ENCODE data around the gene TLN1. TPM values are rescaled to one million over a fixed set of nuclear protein-coding genes. Genes with fewer than 3 reads are reported as not detected.

TLN1 gene
- total and polyA plus RNA-seq, 8 donors = 53.2 to 399 (median 174) TPM

DNA sequence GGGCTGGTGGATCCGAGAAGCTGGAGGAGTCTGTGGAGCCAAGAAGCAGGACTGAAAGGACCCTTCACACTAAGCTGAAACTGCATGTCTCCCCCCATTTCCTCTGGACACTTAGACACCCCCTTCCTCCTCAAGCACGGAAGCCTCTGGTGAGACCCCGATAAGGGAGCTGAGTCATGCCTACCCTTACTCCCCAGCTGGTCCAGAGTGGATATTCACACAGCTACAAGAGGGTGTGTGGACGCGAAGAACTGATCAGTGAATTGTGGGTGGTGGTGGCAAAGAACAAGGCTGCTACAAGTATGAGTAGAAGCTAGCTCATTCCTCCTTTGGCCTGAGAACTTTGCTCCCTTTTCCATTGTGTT, 4.3 kb downstream of the TLN1 start:
- peak overlapping the region; percentile 8 to 100 (median 98) for H3K27ac ChIP-seq
- H3K27me3 ChIP-seq = no peaks in the 10 kb centered on the region
- intact Hi-C loops (cut with DNase I; ENCODE audit: low total_unique reads) = no loop called here
- peak overlapping the region; percentile 53 to 88 (median 77) for H3K4me3 ChIP-seq
- no peak for TF ChIP-seq POLR2A (IDR thresholded peaks at IDR 0.05)
- TF ChIP-seq, protein P1, sequence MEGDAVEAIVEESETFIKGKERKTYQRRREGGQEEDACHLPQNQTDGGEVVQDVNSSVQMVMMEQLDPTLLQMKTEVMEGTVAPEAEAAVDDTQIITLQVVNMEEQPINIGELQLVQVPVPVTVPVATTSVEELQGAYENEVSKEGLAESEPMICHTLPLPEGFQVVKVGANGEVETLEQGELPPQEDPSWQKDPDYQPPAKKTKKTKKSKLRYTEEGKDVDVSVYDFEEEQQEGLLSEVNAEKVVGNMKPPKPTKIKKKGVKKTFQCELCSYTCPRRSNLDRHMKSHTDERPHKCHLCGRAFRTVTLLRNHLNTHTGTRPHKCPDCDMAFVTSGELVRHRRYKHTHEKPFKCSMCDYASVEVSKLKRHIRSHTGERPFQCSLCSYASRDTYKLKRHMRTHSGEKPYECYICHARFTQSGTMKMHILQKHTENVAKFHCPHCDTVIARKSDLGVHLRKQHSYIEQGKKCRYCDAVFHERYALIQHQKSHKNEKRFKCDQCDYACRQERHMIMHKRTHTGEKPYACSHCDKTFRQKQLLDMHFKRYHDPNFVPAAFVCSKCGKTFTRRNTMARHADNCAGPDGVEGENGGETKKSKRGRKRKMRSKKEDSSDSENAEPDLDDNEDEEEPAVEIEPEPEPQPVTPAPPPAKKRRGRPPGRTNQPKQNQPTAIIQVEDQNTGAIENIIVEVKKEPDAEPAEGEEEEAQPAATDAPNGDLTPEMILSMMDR (IDR thresholded peaks at IDR 0.05) = no peak
- TF ChIP-seq POLR2AphosphoS5 (IDR thresholded peaks at IDR 0.05) = no peak
- no peak for TF ChIP-seq EP300 (IDR thresholded peaks at IDR 0.05)
- H3K36me3 ChIP-seq = peaks cover 31 to 40% (median 36%) of the 10 kb centered on the region in 4 donors
- peaks cover 45 to 63% (median 55%) of the 10 kb centered on the region in 4 donors for H3K4me1 ChIP-seq
- WGBS, 5 donors = 18 to 59% (median 45%) methylated on average over 5 of the region's 5 CpGs
- DNase-seq = peak in 1 of 2 donors; percentile 20
- no peaks in the 10 kb centered on the region for H3K9me3 ChIP-seq

DNA sequence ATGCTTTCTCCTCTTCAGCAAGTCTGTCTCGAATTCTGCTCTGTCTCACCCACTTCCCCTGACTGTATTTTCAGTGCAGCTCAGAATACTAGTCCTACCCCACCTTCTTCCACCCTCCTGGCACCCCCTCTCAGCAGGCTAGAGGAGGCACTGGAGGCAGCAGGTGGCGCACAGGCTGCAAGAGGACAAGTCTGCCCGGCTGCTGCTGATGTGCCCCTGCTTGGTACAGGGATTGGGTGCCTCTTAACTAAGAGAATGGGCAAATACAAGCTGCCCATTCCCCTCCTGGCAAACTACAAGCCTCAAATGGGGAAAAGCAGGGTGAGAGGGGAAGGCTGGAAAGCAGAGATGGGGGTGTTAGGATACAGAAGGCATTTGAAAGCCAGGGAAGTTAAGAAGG, 5.1 kb downstream of the TLN1 start:
- TF ChIP-seq, protein P1 (IDR thresholded peaks at IDR 0.05) = no peak
- TF ChIP-seq POLR2AphosphoS5 (IDR thresholded peaks at IDR 0.05) (no peak), POLR2A (IDR thresholded peaks at IDR 0.05) (no peak), EP300 (IDR thresholded peaks at IDR 0.05) (no peak)
- peak overlapping the region; percentile 53 to 88 (median 77) for H3K4me3 ChIP-seq
- no peaks in the 10 kb centered on the region for H3K9me3 ChIP-seq
- H3K36me3 ChIP-seq = peaks cover 38 to 48% (median 43%) of the 10 kb centered on the region in 4 donors
- H3K27ac ChIP-seq = peak overlapping the region in 4 of 5 donors; percentile 98 to 100 (median 98)
- no peaks in the 10 kb centered on the region for H3K27me3 ChIP-seq
- WGBS, 5 donors = 31 to 45% (median 41%) methylated on average over 3 of the region's 3 CpGs
- intact Hi-C loops (cut with DNase I; ENCODE audit: low total_unique reads) = no loop called here
- DNase-seq = peak in 1 of 2 donors; percentile 79
- H3K4me1 ChIP-seq = peaks cover 45 to 63% (median 55%) of the 10 kb centered on the region in 4 donors

DNA sequence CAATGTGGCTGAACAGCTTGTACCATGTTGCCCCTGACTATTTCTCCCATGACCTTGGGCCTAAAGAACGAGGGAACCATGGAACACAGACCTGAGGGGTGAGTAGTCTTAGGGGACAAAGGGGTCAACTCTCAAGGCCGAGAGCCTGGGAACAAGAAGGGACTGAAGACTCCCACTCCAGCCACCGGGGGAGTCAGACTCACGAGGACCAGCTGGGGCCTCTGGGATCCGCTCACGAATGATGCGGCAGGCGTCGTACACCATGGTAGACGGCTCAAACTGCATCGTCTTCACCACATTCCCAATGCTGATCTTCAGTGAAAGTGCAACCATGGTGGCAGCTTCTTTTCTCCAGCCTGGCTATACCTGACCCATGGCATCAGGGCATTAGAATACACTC, 6.6 kb downstream of the TLN1 start:
- H3K4me1 ChIP-seq = peaks cover 34 to 53% (median 45%) of the 10 kb centered on the region in 4 donors
- no peak for DNase-seq
- peak overlapping the region in 3 of 5 donors; percentile 39 to 100 (median 98) for H3K27ac ChIP-seq
- 93% methylated on average over 11 of the region's 11 CpGs for WGBS, 5 donors
- no peaks in the 10 kb centered on the region for H3K27me3 ChIP-seq
- intact Hi-C loops (cut with DNase I; ENCODE audit: low total_unique reads) = no loop called here
- TF ChIP-seq EP300 (IDR thresholded peaks at IDR 0.05) (no peak), POLR2A (IDR thresholded peaks at IDR 0.05) (no peak), POLR2AphosphoS5 (IDR thresholded peaks at IDR 0.05) (no peak)
- TF ChIP-seq, protein P1 (IDR thresholded peaks at IDR 0.05) = no peak
- H3K4me3 ChIP-seq = no peak overlapping the region
- H3K9me3 ChIP-seq = no peaks in the 10 kb centered on the region
- peaks cover 54 to 63% (median 59%) of the 10 kb centered on the region in 4 donors for H3K36me3 ChIP-seq

DNA sequence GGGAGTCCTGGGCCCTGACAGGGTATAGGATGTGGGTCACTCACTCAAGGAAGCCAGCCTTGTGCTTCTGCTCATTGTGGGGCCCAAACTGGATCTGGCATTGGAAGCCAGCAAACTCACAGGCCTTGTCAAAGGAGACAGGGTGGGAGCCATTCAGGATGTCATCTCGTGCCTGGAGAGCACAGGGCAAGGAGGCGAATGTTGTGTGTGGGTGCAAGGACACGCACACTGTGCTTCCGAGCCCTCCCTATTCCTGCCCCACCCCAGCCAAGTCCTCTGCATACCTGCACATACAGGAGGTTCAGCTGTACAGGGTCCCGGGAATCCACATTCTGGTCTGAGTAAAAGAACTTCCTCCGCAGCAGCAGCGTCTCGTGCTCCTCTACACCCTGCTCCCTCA, 8.1 kb downstream of the TLN1 start:
- Histone ChIP-seq H3K27ac (peak overlapping the region in 1 of 5 donors; percentile 98), H3K36me3 (peaks cover 68 to 78% (median 73%) of the 10 kb centered on the region in 4 donors), H3K27me3 (no peaks in the 10 kb centered on the region), H3K4me3 (no peak overlapping the region), H3K4me1 (peaks cover 20 to 39% (median 31%) of the 10 kb centered on the region in 4 donors), H3K9me3 (no peaks in the 10 kb centered on the region)
- 91 to 99% (median 96%) methylated on average over 7 to 8 of the region's 8 CpGs for WGBS, 5 donors
- intact Hi-C loops (cut with DNase I; ENCODE audit: low total_unique reads) = no loop called here
- DNase-seq = no peak
- TF ChIP-seq POLR2AphosphoS5 (IDR thresholded peaks at IDR 0.05) = no peak
- no peak for TF ChIP-seq POLR2A (IDR thresholded peaks at IDR 0.05)
- TF ChIP-seq, protein P1 (IDR thresholded peaks at IDR 0.05) = no peak
- TF ChIP-seq EP300 (IDR thresholded peaks at IDR 0.05) = no peak
